GM12878 (cell line): ENCODE measurements around the gene NOP10. TPM values are rescaled to one million over a fixed set of nuclear protein-coding genes. Genes with fewer than 3 reads are reported as not detected.

Experiments
- ATAC-seq: fragments of 200-7000 bp; cut with Tn5 transposase; 3 replicates; pipeline ENCODE4 v1.9.1; 2020; ENCODE audit warnings: mild to moderate bottlenecking, moderate library complexity
- BruUV-seq: library from RNA; stranded (reverse); fragments of 400-500 nt; replicated peaks from 2 replicates; lab custom pipeline; 2021; lab: Mats Ljungman, UMichigan
- CTCF ChIA-PET: fragments of 300-600 bp; sonication (Branson Sonifier 250); formaldehyde crosslinking; extraction: SDS; loops from one replicate; lab custom pipeline; 2021; ENCODE audit warnings: inconsistent platforms; lab: Yijun Ruan, JAX
- POLR2A ChIA-PET: fragments of 350-600 bp; formaldehyde crosslinking; extraction: SDS; loops from one replicate; lab custom pipeline; 2021; ENCODE audit warnings: inconsistent platforms; lab: Charles Lee
- RAD21 ChIA-PET: fragments of 300-600 bp; sonication (Branson Sonifier 250); formaldehyde crosslinking; loops from one replicate; lab custom pipeline; 2023; ENCODE audit warnings: antibody characterized with exemption; ENCODE audit not compliant: unreplicated experiment; lab: Charles Lee
- SMC1A ChIA-PET: fragments of 300-600 bp; sonication (Branson Sonifier 250); formaldehyde crosslinking; loops from one replicate; lab custom pipeline; 2023; ENCODE audit not compliant: unreplicated experiment, uncharacterized antibody; lab: Charles Lee
- DNase-seq: peaks from one replicate; pipeline ENCODE4 v3.0.0-alpha.2; 2011; ENCODE audit warnings: low read depth, low spot score
- FAIRE-seq: peaks from 3 replicates; lab custom pipeline; 2011; peaks lifted over from hg19 to GRCh38; lab: Jason Lieb, UNC
- H2AFZ ChIP-seq: 2 replicates; pipeline ENCODE4 v1.6.0; 2011; ENCODE audit warnings: low read depth, low read length, control low read depth; ENCODE audit not compliant: control insufficient read depth
- H3K27ac ChIP-seq: 2 replicates; pipeline ENCODE4 v1.5.1; 2011; ENCODE audit warnings: control low read depth; ENCODE audit not compliant: control insufficient read depth, insufficient read depth
- H3K27me3 ChIP-seq, 2 experiments: replicated peaks in 1 of 2; 2 replicates each; pipeline versions ENCODE4 v1.6.0 to v1.6.1; 2011; ENCODE audit warnings: low read length in 1 of 2; ENCODE audit not compliant: control insufficient read depth in 2 of 2, insufficient read depth in 2 of 2
- H3K36me3 ChIP-seq, 2 experiments: 2 replicates each; pipeline ENCODE4 v1.5.1; 2011; ENCODE audit warnings: low read length in 1 of 2; ENCODE audit not compliant: control insufficient read depth in 2 of 2, insufficient read depth in 2 of 2
- H3K4me1 ChIP-seq: 2 replicates; pipeline ENCODE4 v1.6.1; 2011; ENCODE audit warnings: mild to moderate bottlenecking, low read length, moderate library complexity, mixed read lengths; ENCODE audit not compliant: control insufficient read depth, insufficient read depth
- H3K4me2 ChIP-seq: 2 replicates; pipeline ENCODE4 v1.6.0; 2011; ENCODE audit warnings: control low read depth; ENCODE audit not compliant: control insufficient read depth, insufficient read depth
- H3K4me3 ChIP-seq: fragments of 200-600 bp; sonication (generic); 2 replicates; pipeline ENCODE4 v1.5.1; 2016
- H3K79me2 ChIP-seq: 2 replicates; pipeline ENCODE4 v1.6.0; 2011; ENCODE audit warnings: low read length; ENCODE audit not compliant: control insufficient read depth, insufficient read depth
- H3K9ac ChIP-seq: 2 replicates; pipeline ENCODE4 v1.8.0; 2011; ENCODE audit warnings: low read length, control low read depth, mixed read lengths; ENCODE audit not compliant: control insufficient read depth, insufficient read depth
- H3K9me3 ChIP-seq: replicated peaks from 3 replicates; pipeline ENCODE4 v1.5.1; 2011; ENCODE audit warnings: mild to moderate bottlenecking, low read length; ENCODE audit not compliant: control insufficient read depth, insufficient read depth
- H4K20me1 ChIP-seq: 2 replicates; pipeline ENCODE4 v1.6.0; 2011; ENCODE audit not compliant: control insufficient read depth, insufficient read depth
- BRCA1 ChIP-seq: IDR thresholded peaks from 2 replicates; pipeline ENCODE4 v1.6.1; 2011; ENCODE audit warnings: low read depth, low read length, improper control_type of control experiment
- CBX3 ChIP-seq: fragments of 200-600 bp; sonication (generic); IDR thresholded peaks from 2 replicates; pipeline ENCODE4 v1.6.1; 2016; ENCODE audit warnings: low read depth, borderline replicate concordance
- DPF2 ChIP-seq: fragments of 450-650 bp; IDR thresholded peaks from 2 replicates; pipeline ENCODE4 v1.6.1; 2017; ENCODE audit warnings: mild to moderate bottlenecking
- EGR1 ChIP-seq, 2 experiments: IDR thresholded peaks; 1 replicate in 1 of 2; 2 replicates in 1 of 2; pipeline ENCODE4 v1.6.1; 2011 to 2012; ENCODE audit warnings: low read depth in 2 of 2, low read length in 2 of 2, borderline replicate concordance in 1 of 2, mild to moderate bottlenecking in 1 of 2, moderate library complexity in 1 of 2
- GABPA ChIP-seq: IDR thresholded peaks from 2 replicates; pipeline ENCODE4 v1.6.1; 2014; ENCODE audit warnings: antibody characterized with exemption, low read depth, mild to moderate bottlenecking, inconsistent platforms
- IKZF1 ChIP-seq: fragments of 450-650 bp; conservative IDR thresholded peaks from 2 replicates; pipeline ENCODE4 v1.6.1; 2017; ENCODE audit warnings: antibody characterized with exemption, mild to moderate bottlenecking
- IKZF2 ChIP-seq, 2 experiments: fragments of 450-650 bp; IDR thresholded peaks; 2 replicates each; pipeline ENCODE4 v1.6.1; 2017; ENCODE audit warnings: mild to moderate bottlenecking in 2 of 2, moderate library complexity in 2 of 2
- LARP7 ChIP-seq: fragments of 450-650 bp; IDR thresholded peaks from 2 replicates; pipeline ENCODE4 v1.6.1; 2017; ENCODE audit warnings: mild to moderate bottlenecking
- NFIC ChIP-seq: IDR thresholded peaks from 2 replicates; pipeline ENCODE4 v1.6.1; 2012; ENCODE audit warnings: low read depth, mild to moderate bottlenecking, inconsistent platforms, low read length, moderate library complexity
- NR2C2 ChIP-seq: IDR thresholded peaks from 2 replicates; pipeline ENCODE4 v1.6.1; 2011; ENCODE audit warnings: borderline replicate concordance, low read depth; ENCODE audit not compliant: control insufficient read depth, insufficient read length
- RBBP5 ChIP-seq: fragments of 200-600 bp; sonication (generic); conservative IDR thresholded peaks from 2 replicates; pipeline ENCODE4 v1.6.1; 2016
- RCOR1 ChIP-seq: conservative IDR thresholded peaks from 2 replicates; pipeline ENCODE4 v1.6.1; 2012; ENCODE audit warnings: low read depth, low read length, improper control_type of control experiment
- RFX5 ChIP-seq: IDR thresholded peaks from 2 replicates; pipeline ENCODE4 v1.6.1; 2011; ENCODE audit warnings: low read depth, low read length, improper control_type of control experiment
- SIX5 ChIP-seq: IDR thresholded peaks from 2 replicates; pipeline ENCODE4 v1.6.1; 2011; ENCODE audit warnings: mild to moderate bottlenecking, low read depth, low read length, moderate library complexity; ENCODE audit not compliant: severe bottlenecking
- ZBED1 ChIP-seq: IDR thresholded peaks from 2 replicates; pipeline ENCODE4 v1.6.1; 2016; ENCODE audit warnings: borderline replicate concordance
- ZBTB40 ChIP-seq: fragments of 450-650 bp; IDR thresholded peaks from 2 replicates; pipeline ENCODE4 v1.6.1; 2016; ENCODE audit warnings: mild to moderate bottlenecking, moderate library complexity, borderline replicate concordance
- ZNF274 ChIP-seq: IDR thresholded peaks from one replicate; pipeline ENCODE4 v1.8.0; 2011; ENCODE audit not compliant: insufficient read length, insufficient read depth
- ZSCAN29 ChIP-seq: fragments of 450-650 bp; IDR thresholded peaks from 2 replicates; pipeline ENCODE4 v1.6.1; 2017; ENCODE audit warnings: mild to moderate bottlenecking, moderate library complexity
- WGBS: methylation state at CpG from one replicate; pipeline ENCODE4 v1.1.6; 2016; ENCODE audit warnings: low lambda C conversion rate; ENCODE audit not compliant: insufficient replicate concordance, insufficient coverage; ENCODE audit errors: missing lambda C conversion rate; 5-methylcytosine and 5-hydroxymethylcytosine counted together
- in situ Hi-C: fragments of 300-500 bp; cut with MboI; formaldehyde crosslinking; loops from 9 replicates; pipeline ENCODE4 v1.14.3; 2018; ENCODE audit warnings: mixed read lengths
- intact Hi-C: fragments of 100-400 bp; cut with micrococcal nuclease; formaldehyde crosslinking; loops from one replicate; pipeline ENCODE4 v1.14.2; 2022; ENCODE audit not compliant: unreplicated experiment
- polyA plus RNA-seq, 11 experiments: library from polyadenylated mRNA; depleted of rRNA in 4 of 11; unstranded in 6 of 11; stranded (reverse) in 5 of 11; fragments of >200 nt; fragmentation: Nextera tagmentation in 4 of 11; fragmentation: Illumina TruSeq in 1 of 11; extraction: Ambion mirVana in 4 of 11; extraction: Trizol in 1 of 11; gene quantifications; 1 replicate in 1 of 11; 2 replicates in 10 of 11; pipeline versions ENCODE4 v1.2.1 to v1.2.3, GENCODE V29; 2011 to 2016; ENCODE audit warnings: inconsistent platforms in 2 of 11, missing spikeins in 2 of 11, low read depth in 1 of 11
- total RNA-seq, 4 experiments: library from RNA; depleted of rRNA in 3 of 4; stranded (reverse); fragments of >200 nt in 3 of 4; fragmentation: Illumina TruSeq in 1 of 4; extraction: Trizol in 1 of 4; gene quantifications; 2 replicates each; pipeline versions ENCODE4 v1.2.1 to v1.2.3, GENCODE V29; 2013 to 2021
- TF ChIP-seq, protein P1 (sequence below): fragments of 450-650 bp; IDR thresholded peaks from 2 replicates; pipeline ENCODE4 v1.6.1; 2016; ENCODE audit warnings: mild to moderate bottlenecking

NOP10 gene
- total and polyA plus RNA-seq, 10 of the 15 experiments (the other 5 are each of a cell fraction or from before 2014, with no cell fraction given): 225 to 1,778 (median 537) TPM

- no peak overlapping the region for H3K27ac ChIP-seq
- no peaks in the 10 kb centered on the region for H3K9me3 ChIP-seq
- RAD21 ChIA-PET: interaction anchor here (1.5 kb wide), 1 partner anchor 9 kb away, joined by 3 read pairs; the partner anchor contains the start of gene LPCAT4
- in situ Hi-C loops (no loop called here), intact Hi-C loops (no loop called here)
- no peak overlapping the region for H3K9ac ChIP-seq
- no peak overlapping the region for H3K4me3 ChIP-seq
- POLR2A ChIA-PET: interaction anchor here (0.5 to 1.5 kb wide), 2 partner anchors 8 to 285 kb away, joined by 3 to 6 read pairs; partner anchors contain the start of gene LPCAT4
- H4K20me1 ChIP-seq: no peaks in the 10 kb centered on the region
- H3K27me3 ChIP-seq: no peaks in the 10 kb centered on the region
- no peak for FAIRE-seq
- no peak overlapping the region for H2AFZ ChIP-seq
- H3K36me3 ChIP-seq: peaks cover 0 to 18% of the 10 kb centered on the region in 2 experiments
- TF ChIP-seq LARP7 (no peak), EGR1 (IDR thresholded peaks at IDR 0.05; ENCODE audit: borderline replicate concordance in 1 of 2, low read depth in 2 of 2, low read length in 2 of 2) (no peak), ZSCAN29 (no peak), RBBP5 (no peak), NFIC (no peak), DPF2 (no peak), BRCA1 (no peak), ZBED1 (no peak), SIX5 (no peak), ZNF274 (no peak), RCOR1 (no peak), CBX3 (no peak), GABPA (no peak), IKZF2 (IDR thresholded peaks at IDR 0.05) (no peak), RFX5 (no peak), ZBTB40 (no peak), IKZF1 (no peak), NR2C2 (no peak)
- TF ChIP-seq, protein P1, sequence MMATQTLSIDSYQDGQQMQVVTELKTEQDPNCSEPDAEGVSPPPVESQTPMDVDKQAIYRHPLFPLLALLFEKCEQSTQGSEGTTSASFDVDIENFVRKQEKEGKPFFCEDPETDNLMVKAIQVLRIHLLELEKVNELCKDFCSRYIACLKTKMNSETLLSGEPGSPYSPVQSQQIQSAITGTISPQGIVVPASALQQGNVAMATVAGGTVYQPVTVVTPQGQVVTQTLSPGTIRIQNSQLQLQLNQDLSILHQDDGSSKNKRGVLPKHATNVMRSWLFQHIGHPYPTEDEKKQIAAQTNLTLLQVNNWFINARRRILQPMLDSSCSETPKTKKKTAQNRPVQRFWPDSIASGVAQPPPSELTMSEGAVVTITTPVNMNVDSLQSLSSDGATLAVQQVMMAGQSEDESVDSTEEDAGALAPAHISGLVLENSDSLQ: no peak
- ATAC-seq: no peak
- H3K4me2 ChIP-seq: no peak overlapping the region
- H3K79me2 ChIP-seq: no peaks in the 10 kb centered on the region
- no TSS peak for BruUV-seq
- WGBS: 98% methylated on average over 4 of the region's 4 CpGs
- DNase-seq: no peak
- CTCF ChIA-PET: interaction anchor here (1.5 kb wide), 1 partner anchor 9 kb away, joined by 3 read pairs; no protein-coding TSS in a partner anchor
- SMC1A ChIA-PET: interaction anchor here (0.6 to 1.1 kb wide), 2 partner anchors 23 to 42 kb away, joined by 3 read pairs; no protein-coding TSS in a partner anchor
- no peaks in the 10 kb centered on the region for H3K4me1 ChIP-seq
Observed at GRCh38 chr15:34358948-34359347, 16.0 kb upstream of the NOP10 start.
